Endothelial cell of umbilical vein (primary cell): ENCODE measurements around the gene ADGB. TPM values are rescaled to one million over a fixed set of nuclear protein-coding genes. Genes with fewer than 3 reads are reported as not detected.

Source experiments
- BruUV-seq: library from RNA; stranded (reverse); fragments of 400-500 nt; replicated peaks from 2 replicates; lab custom pipeline; 2021; lab: Mats Ljungman, UMichigan
- CTCF ChIA-PET: fragments of 300-600, 350-600 bp; sonication (Branson Sonifier 250); formaldehyde crosslinking; loops from one replicate; lab custom pipeline; 2021; ENCODE audit warnings: antibody characterized with exemption, inconsistent platforms; lab: Charles Lee
- POLR2A ChIA-PET: fragments of 300-600, 350-600 bp; sonication (Branson Sonifier 250); formaldehyde crosslinking; loops from one replicate; lab custom pipeline; 2021; ENCODE audit warnings: antibody characterized with exemption, inconsistent platforms; lab: Charles Lee
- DNase-seq: peaks from one replicate; pipeline ENCODE4 v3.0.0-alpha.2; 2011; ENCODE audit warnings: low read depth, low spot score
- FAIRE-seq: peaks from 2 replicates; lab custom pipeline; 2011; peaks lifted over from hg19 to GRCh38; lab: Jason Lieb, UNC
- H2AFZ ChIP-seq: 2 replicates; pipeline ENCODE4 v1.6.0; 2012; ENCODE audit warnings: low read depth, low read length, control low read depth, inconsistent platforms
- H3K27ac ChIP-seq: 2 replicates; pipeline ENCODE4 v1.5.1; 2011; ENCODE audit warnings: low read depth, mild to moderate bottlenecking, control low read depth, low read length, moderate library complexity; ENCODE audit not compliant: insufficient read depth
- H3K27me3 ChIP-seq, 2 experiments: 2 replicates each; pipeline versions ENCODE4 v1.6.0 to v1.6.1; 2011; ENCODE audit warnings: low read length in 2 of 2, mixed read lengths in 1 of 2; ENCODE audit not compliant: control insufficient read depth in 2 of 2, insufficient read depth in 2 of 2
- H3K36me3 ChIP-seq, 2 experiments: 2 replicates in 1 of 2; 3 replicates in 1 of 2; pipeline ENCODE4 v1.5.1; 2011; ENCODE audit warnings: low read length in 2 of 2, mild to moderate bottlenecking in 1 of 2, moderate library complexity in 1 of 2; ENCODE audit not compliant: control insufficient read depth in 2 of 2, insufficient read depth in 2 of 2; ENCODE audit errors: extremely low read depth in 1 of 2
- H3K4me1 ChIP-seq: 3 replicates; pipeline ENCODE4 v1.5.1; 2011; ENCODE audit warnings: mild to moderate bottlenecking, low read length; ENCODE audit not compliant: control insufficient read depth, insufficient read depth; ENCODE audit errors: extremely low read depth
- H3K4me2 ChIP-seq: 2 replicates; pipeline ENCODE4 v1.6.1; 2011; ENCODE audit warnings: low read length, control low read depth, mixed read lengths; ENCODE audit not compliant: insufficient read depth
- H3K4me3 ChIP-seq, 3 experiments: fragments of 200-600 bp in 1 of 3; sonication (generic), shearing (Covaris generic) in 1 of 3; replicated peaks in 1 of 3; 2 replicates each; pipeline ENCODE4 v1.5.1; 2011 to 2016; ENCODE audit warnings: control low read depth in 3 of 3, low read length in 3 of 3, mild to moderate bottlenecking in 2 of 3, inconsistent platforms in 1 of 3, low read depth in 1 of 3, moderate library complexity in 1 of 3; ENCODE audit not compliant: insufficient read depth in 1 of 3
- H3K79me2 ChIP-seq: 2 replicates; pipeline ENCODE4 v1.6.0; 2012; ENCODE audit warnings: low read length, inconsistent platforms; ENCODE audit not compliant: control insufficient read depth, insufficient read depth
- H3K9ac ChIP-seq: replicated peaks from 2 replicates; pipeline ENCODE3; 2011; ENCODE audit warnings: low read length, control low read depth; ENCODE audit not compliant: insufficient read depth; ENCODE audit errors: extremely low read depth
- H3K9me1 ChIP-seq: replicated peaks from 3 replicates; pipeline ENCODE4 v1.6.0; 2011; ENCODE audit warnings: mild to moderate bottlenecking, low read length; ENCODE audit not compliant: control insufficient read depth, insufficient read depth; ENCODE audit errors: extremely low read depth
- H3K9me3 ChIP-seq: replicated peaks from 2 replicates; pipeline ENCODE4 v1.5.1; 2012; ENCODE audit warnings: low read length, inconsistent platforms; ENCODE audit not compliant: control insufficient read depth, insufficient read depth
- H4K20me1 ChIP-seq: replicated peaks from 2 replicates; pipeline ENCODE3; 2011; ENCODE audit warnings: mild to moderate bottlenecking, low read length; ENCODE audit not compliant: control insufficient read depth, insufficient read depth; ENCODE audit errors: extremely low read depth
- EZH2 ChIP-seq: IDR thresholded peaks from 2 replicates; pipeline ENCODE4 v1.6.1; 2012; ENCODE audit warnings: borderline replicate concordance, low read depth, mild to moderate bottlenecking, moderate library complexity, low read length, inconsistent platforms; ENCODE audit not compliant: severe bottlenecking
- FOS ChIP-seq: IDR thresholded peaks from 2 replicates; pipeline ENCODE4 v1.6.1; 2011; ENCODE audit warnings: mild to moderate bottlenecking, low read length, moderate library complexity, borderline replicate concordance; ENCODE audit not compliant: insufficient read depth
- GATA2 ChIP-seq: IDR thresholded peaks from 2 replicates; pipeline ENCODE4 v1.7.0; 2011; ENCODE audit warnings: low read depth, mild to moderate bottlenecking, moderate library complexity, mixed read lengths, low read length; ENCODE audit not compliant: insufficient read length, insufficient read depth
- JUN ChIP-seq: IDR thresholded peaks from 2 replicates; pipeline ENCODE4 v1.6.1; 2011; ENCODE audit warnings: borderline replicate concordance, low read depth; ENCODE audit not compliant: insufficient read length, insufficient read depth
- MYC ChIP-seq: IDR thresholded peaks from one replicate; pipeline ENCODE4 v1.6.1; 2011; ENCODE audit warnings: mild to moderate bottlenecking, low read depth, low read length
- POLR2A ChIP-seq: IDR thresholded peaks from 2 replicates; pipeline ENCODE4 v1.6.1; 2012; ENCODE audit warnings: low read depth, mild to moderate bottlenecking, control low read depth, low read length
- POLR2AphosphoS5 ChIP-seq: IDR thresholded peaks from 2 replicates; pipeline ENCODE4 v1.6.1; 2012; ENCODE audit warnings: low read depth, mild to moderate bottlenecking, control low read depth, low read length, moderate library complexity; ENCODE audit not compliant: insufficient read depth
- dilution Hi-C: fragments of 300-500 bp; cut with MboI; formaldehyde crosslinking; loops from one replicate; pipeline ENCODE4 v1.15.0; 2019; ENCODE audit warnings: low sequenced_read_pairs; ENCODE audit not compliant: extremely low pct_ligation_motif_present
- intact Hi-C: fragments of 100-400 bp; cut with micrococcal nuclease; formaldehyde crosslinking; loops from one replicate; pipeline ENCODE4 v1.10.0; 2022
- polyA plus RNA-seq, 4 experiments: library from polyadenylated mRNA; depleted of rRNA in 3 of 4; stranded (reverse) in 3 of 4; unstranded in 1 of 4; fragments of >200 nt; gene quantifications; 2 replicates each; pipeline versions ENCODE4 v1.2.1 to v1.2.3, GENCODE V29; 2011 to 2012; ENCODE audit warnings: missing spikeins in 1 of 4
- total RNA-seq: library from RNA; stranded (reverse); gene quantifications from 2 replicates; pipeline ENCODE4 v1.2.3, GENCODE V29; 2021
- TF ChIP-seq, protein P1 (sequence below): IDR thresholded peaks from 2 replicates; pipeline ENCODE4 v1.6.1; 2011; ENCODE audit not compliant: insufficient read depth, insufficient read length
- TF ChIP-seq, protein P2 (sequence below), 2 donors: IDR thresholded peaks; 1 replicate in 1 of 2; 2 replicates in 1 of 2; pipeline ENCODE4 v1.5.1; 2011; ENCODE audit warnings: low read length in 2 of 2, mild to moderate bottlenecking in 2 of 2, moderate library complexity in 2 of 2, control low read depth in 1 of 2, inconsistent platforms in 1 of 2, low read depth in 1 of 2; ENCODE audit not compliant: insufficient read depth in 1 of 2; ENCODE audit errors: extremely low read depth in 1 of 2

ADGB gene
- total and polyA plus RNA-seq, 2 donors (not counting 3 experiments of a cell fraction or from before 2014, with no cell fraction given) = not detected

DNA sequence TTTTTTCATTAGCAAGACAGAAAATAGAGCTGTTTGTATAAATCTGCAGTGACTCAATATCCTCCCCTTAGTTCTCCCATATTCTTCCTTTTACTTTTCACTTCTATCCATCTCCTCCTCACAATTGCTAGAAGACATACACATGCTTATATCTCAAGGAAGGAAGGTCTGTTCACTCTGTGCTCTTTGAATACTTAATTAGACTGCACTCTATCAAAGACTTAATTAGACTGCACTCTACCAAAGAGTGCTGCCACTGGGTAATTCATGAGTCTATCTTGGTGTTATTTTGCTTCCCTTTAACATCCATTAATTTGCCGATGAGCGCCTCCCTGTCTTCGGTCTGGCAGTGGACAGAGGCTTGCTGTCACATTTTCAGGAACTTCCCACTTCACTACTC, 241.9 kb downstream of the ADGB start:
- dilution Hi-C loops = no loop called here
- BruUV-seq = no TSS peak
- no peaks in the 10 kb centered on the region for H4K20me1 ChIP-seq
- DNase-seq (no peak), FAIRE-seq (no peak)
- H3K79me2 ChIP-seq = no peaks in the 10 kb centered on the region
- H3K4me1 ChIP-seq = no peaks in the 10 kb centered on the region
- H3K4me2 ChIP-seq = no peak overlapping the region
- H3K9me1 ChIP-seq = no peaks in the 10 kb centered on the region
- H3K36me3 ChIP-seq = no peaks in the 10 kb centered on the region
- no peak overlapping the region for H3K27ac ChIP-seq
- no peak overlapping the region for H3K4me3 ChIP-seq
- intact Hi-C loops = no loop called here
- H3K27me3 ChIP-seq = no peaks in the 10 kb centered on the region
- CTCF ChIA-PET = interaction anchor here (1.1 kb wide), 1 partner anchor 15 kb away, joined by 3 read pairs; no protein-coding TSS in a partner anchor
- POLR2A ChIA-PET = no interaction called here
- H3K9me3 ChIP-seq = no peaks in the 10 kb centered on the region
- no peak overlapping the region for H3K9ac ChIP-seq
- TF ChIP-seq, protein P1, sequence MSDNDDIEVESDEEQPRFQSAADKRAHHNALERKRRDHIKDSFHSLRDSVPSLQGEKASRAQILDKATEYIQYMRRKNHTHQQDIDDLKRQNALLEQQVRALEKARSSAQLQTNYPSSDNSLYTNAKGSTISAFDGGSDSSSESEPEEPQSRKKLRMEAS = no peak
- TF ChIP-seq POLR2A (no peak), JUN (no peak), GATA2 (no peak), MYC (no peak), POLR2AphosphoS5 (no peak), EZH2 (no peak), FOS (no peak)
- TF ChIP-seq, protein P2, sequence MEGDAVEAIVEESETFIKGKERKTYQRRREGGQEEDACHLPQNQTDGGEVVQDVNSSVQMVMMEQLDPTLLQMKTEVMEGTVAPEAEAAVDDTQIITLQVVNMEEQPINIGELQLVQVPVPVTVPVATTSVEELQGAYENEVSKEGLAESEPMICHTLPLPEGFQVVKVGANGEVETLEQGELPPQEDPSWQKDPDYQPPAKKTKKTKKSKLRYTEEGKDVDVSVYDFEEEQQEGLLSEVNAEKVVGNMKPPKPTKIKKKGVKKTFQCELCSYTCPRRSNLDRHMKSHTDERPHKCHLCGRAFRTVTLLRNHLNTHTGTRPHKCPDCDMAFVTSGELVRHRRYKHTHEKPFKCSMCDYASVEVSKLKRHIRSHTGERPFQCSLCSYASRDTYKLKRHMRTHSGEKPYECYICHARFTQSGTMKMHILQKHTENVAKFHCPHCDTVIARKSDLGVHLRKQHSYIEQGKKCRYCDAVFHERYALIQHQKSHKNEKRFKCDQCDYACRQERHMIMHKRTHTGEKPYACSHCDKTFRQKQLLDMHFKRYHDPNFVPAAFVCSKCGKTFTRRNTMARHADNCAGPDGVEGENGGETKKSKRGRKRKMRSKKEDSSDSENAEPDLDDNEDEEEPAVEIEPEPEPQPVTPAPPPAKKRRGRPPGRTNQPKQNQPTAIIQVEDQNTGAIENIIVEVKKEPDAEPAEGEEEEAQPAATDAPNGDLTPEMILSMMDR (IDR thresholded peaks at IDR 0.05; ENCODE audit: extremely low read depth in 1 of 2, insufficient read depth in 1 of 2, low read depth in 1 of 2, low read length in 2 of 2) = no peak
- H2AFZ ChIP-seq = no peak overlapping the region
